K562 (cell line): ENCODE data around the gene ITGAE. TPM values are rescaled to one million over a fixed set of nuclear protein-coding genes. Genes with fewer than 3 reads are reported as not detected.

Experiments
- AFF4 ChIP-seq: sonication (generic); formaldehyde crosslinking; IDR thresholded peaks from 2 replicates; pipeline ENCODE4 v1.8.0; 2023; ENCODE audit warnings: mild to moderate bottlenecking, missing genetic modification reagents
- ARID1B ChIP-seq: fragments of 450-650 bp; IDR thresholded peaks from 2 replicates; pipeline ENCODE4 v1.6.1; 2016; ENCODE audit warnings: antibody characterized with exemption, mild to moderate bottlenecking, inconsistent platforms
- ATF6 ChIP-seq: sonication (generic); formaldehyde crosslinking; IDR thresholded peaks from 2 replicates; pipeline ENCODE4 v1.4.0; 2020; ENCODE audit warnings: mild to moderate bottlenecking, missing genetic modification reagents
- BACH1 ChIP-seq: fragments of 200-800 bp; sonication (Bioruptor generic); IDR thresholded peaks from 2 replicates; pipeline ENCODE4 v1.6.1; 2016; ENCODE audit warnings: missing genetic modification characterization, missing compliant biosample characterization
- C11orf30 ChIP-seq: fragments of 450-650 bp; IDR thresholded peaks from 2 replicates; pipeline ENCODE4 v1.6.1; 2016; ENCODE audit warnings: low read depth, mild to moderate bottlenecking
- CTBP1 ChIP-seq: fragments of 450-650 bp; IDR thresholded peaks from 2 replicates; pipeline ENCODE4 v1.6.1; 2016; ENCODE audit warnings: borderline replicate concordance
- ESRRA ChIP-seq: fragments of 450-650 bp; IDR thresholded peaks from 2 replicates; pipeline ENCODE4 v1.6.1; 2014; ENCODE audit warnings: low read depth, mild to moderate bottlenecking, moderate library complexity, borderline replicate concordance
- EZH2 ChIP-seq: IDR thresholded peaks from 2 replicates; pipeline ENCODE4 v1.6.1; 2012; ENCODE audit warnings: low read depth, mild to moderate bottlenecking, inconsistent platforms, low read length, borderline replicate concordance
- GABPB1 ChIP-seq: sonication (generic); formaldehyde crosslinking; IDR thresholded peaks from 2 replicates; pipeline ENCODE4 v1.8.0; 2022; ENCODE audit warnings: mild to moderate bottlenecking, missing genetic modification reagents
- GTF2F1 ChIP-seq: IDR thresholded peaks from 2 replicates; pipeline ENCODE4 v1.6.1; 2011; ENCODE audit warnings: low read depth, low read length, improper control_type of control experiment
- ILF3 ChIP-seq: fragments of 450-650 bp; IDR thresholded peaks from 2 replicates; pipeline ENCODE4 v1.6.1; 2018; ENCODE audit warnings: antibody characterized with exemption, mild to moderate bottlenecking, moderate library complexity, borderline replicate concordance
- KHSRP ChIP-seq: fragments of 450-650 bp; IDR thresholded peaks from 2 replicates; pipeline ENCODE4 v1.6.1; 2017
- MCM2 ChIP-seq: fragments of 450-650 bp; IDR thresholded peaks from 2 replicates; pipeline ENCODE4 v1.6.1; 2017; ENCODE audit warnings: low read depth, mild to moderate bottlenecking
- MEF2D ChIP-seq: conservative IDR thresholded peaks from 2 replicates; pipeline ENCODE4 v1.6.1; 2016; ENCODE audit warnings: low read depth, missing genetic modification characterization, missing compliant biosample characterization
- NUFIP1 ChIP-seq: fragments of 450-650 bp; IDR thresholded peaks from 2 replicates; pipeline ENCODE4 v1.6.1; 2018; ENCODE audit not compliant: partially characterized antibody
- SMAD4 ChIP-seq: fragments of 250-450 bp; sonication (Bioruptor Pico); conservative IDR thresholded peaks from 2 replicates; pipeline ENCODE4 v1.8.0; 2021; ENCODE audit warnings: inconsistent platforms, mild to moderate bottlenecking, moderate library complexity
- SMARCA5 ChIP-seq: fragments of 450-650 bp; IDR thresholded peaks from 2 replicates; pipeline ENCODE4 v1.6.1; 2016
- SMARCB1 ChIP-seq: IDR thresholded peaks from 2 replicates; pipeline ENCODE4 v1.6.1; 2011; ENCODE audit warnings: improper control_type of control experiment, low read depth; ENCODE audit not compliant: insufficient read length
- SMC3 ChIP-seq: conservative IDR thresholded peaks from 2 replicates; pipeline ENCODE4 v1.6.1; 2011; ENCODE audit warnings: low read depth, low read length, improper control_type of control experiment; ENCODE audit not compliant: insufficient read depth
- ZC3H11A ChIP-seq: IDR thresholded peaks from 2 replicates; pipeline ENCODE4 v1.6.1; 2012; ENCODE audit warnings: low read depth, low read length, improper control_type of control experiment
- ZC3H4 ChIP-seq: sonication (generic); formaldehyde crosslinking; IDR thresholded peaks from 2 replicates; pipeline ENCODE4 v1.9.0; 2021; ENCODE audit warnings: missing genetic modification reagents, borderline replicate concordance
- ZNF431 ChIP-seq: sonication (generic); formaldehyde crosslinking; IDR thresholded peaks from 2 replicates; pipeline ENCODE4 v1.8.0; 2022; ENCODE audit warnings: mild to moderate bottlenecking, missing genetic modification reagents
- polyA plus RNA-seq, 8 experiments: library from polyadenylated mRNA; depleted of rRNA in 4 of 8; stranded (reverse) in 5 of 8; unstranded in 3 of 8; fragments of >200 nt; fragmentation: Nextera tagmentation in 2 of 8; fragmentation: Illumina TruSeq in 1 of 8; extraction: Ambion mirVana in 2 of 8; extraction: Trizol in 1 of 8; gene quantifications; 2 replicates each; pipeline versions ENCODE4 v1.2.1 to v1.2.3, GENCODE V29; 2011 to 2014; ENCODE audit warnings: inconsistent platforms in 1 of 8, missing spikeins in 1 of 8
- total RNA-seq, 7 experiments: library from RNA; depleted of rRNA in 6 of 7; stranded (reverse); fragments of >200 nt in 6 of 7; fragmentation: Illumina TruSeq in 2 of 7; extraction: Trizol in 2 of 7; gene quantifications; 2 replicates each; pipeline versions ENCODE4 v1.2.1 to v1.2.3, GENCODE V29; 2011 to 2021; ENCODE audit warnings: low replicate concordance in 1 of 7

Gene ITGAE
- total and polyA plus RNA-seq, 9 of the 15 experiments (the other 6 are each of a cell fraction or from before 2014, with no cell fraction given): 14.8 to 160 (median 27.0) TPM

DNA sequence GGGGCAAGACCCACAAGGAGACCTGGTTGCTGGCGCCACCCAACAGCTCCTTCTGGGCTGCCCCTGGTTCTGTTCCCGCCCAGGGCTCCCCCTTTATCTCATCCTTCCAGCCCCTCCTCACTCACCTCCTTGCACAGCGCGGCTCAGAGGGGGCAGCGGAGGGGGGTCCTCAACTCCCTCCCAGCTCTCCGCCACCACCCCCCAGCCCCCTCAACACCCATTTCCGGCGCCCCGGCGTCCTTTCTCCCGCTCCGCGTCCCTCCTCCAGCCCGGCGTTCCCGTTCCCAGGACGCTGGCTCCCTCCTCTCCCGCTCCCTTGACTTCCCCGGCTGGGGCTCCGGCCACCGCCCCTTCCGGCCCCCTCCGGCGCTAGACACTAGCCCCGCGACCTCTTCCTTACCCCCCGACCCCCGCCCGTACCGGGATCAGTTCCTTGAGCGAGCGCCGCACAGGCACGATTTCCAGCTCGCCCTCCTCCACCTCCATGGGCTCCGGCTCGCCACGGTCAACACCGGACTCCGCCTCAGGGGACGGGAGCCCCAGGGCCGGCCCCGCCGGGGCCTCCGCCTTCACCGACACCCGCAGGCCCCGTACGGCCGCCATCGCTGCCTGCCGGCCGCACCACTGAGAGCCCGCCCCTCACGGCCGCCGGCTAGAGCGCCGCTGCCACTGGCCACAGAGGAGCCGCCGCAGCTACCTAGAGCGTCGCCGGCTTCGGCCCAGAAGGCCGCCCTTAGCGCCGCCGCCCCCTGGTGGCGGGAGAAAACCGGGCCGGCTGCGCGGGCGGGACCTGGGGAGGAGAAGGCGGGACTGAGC, 44.8 kb upstream of the ITGAE start, which contains the start of gene NCBP3 (continued):
- TF ChIP-seq CTBP1: peak; percentile 81
- 0 out of 2 replicates have a peak, but pooled peaks have one; percentile 54 for TF ChIP-seq ILF3
- no peak for TF ChIP-seq ZC3H4 (CRISPR knock-in tag)
- TF ChIP-seq ESRRA: peak; percentile 73; the same call in 1 of the 2 replicates
- no peak for TF ChIP-seq KHSRP
- 0 out of 2 replicates have a peak, but pooled peaks have one; percentile 67 for TF ChIP-seq ZNF431 (CRISPR knock-in tag)
- TF ChIP-seq GTF2F1: peak; percentile 72; the same call in 1 of the 2 replicates
- TF ChIP-seq MCM2: no peak
- TF ChIP-seq C11orf30: peak; percentile 44; the same call in 1 of the 2 replicates
- no peak for TF ChIP-seq SMARCA5
- 0 out of 2 replicates have a peak, but pooled peaks have one; percentile 23 for TF ChIP-seq SMC3
- no peak for TF ChIP-seq ARID1B
- TF ChIP-seq NUFIP1: no peak
- TF ChIP-seq BACH1 (tag): no peak
- no peak for TF ChIP-seq ZC3H11A
- no peak for TF ChIP-seq ATF6
- no peak for TF ChIP-seq EZH2
- TF ChIP-seq AFF4 (CRISPR knock-in tag): no peak
- TF ChIP-seq MEF2D (tag): no peak
- TF ChIP-seq GABPB1: peak; percentile 60; the same call in 1 of the 2 replicates
- TF ChIP-seq SMAD4 (CRISPR knock-in tag): peak; percentile 89
- TF ChIP-seq SMARCB1: no peak
